Activated CD4-positive, alpha-beta T cell treated with anti-CD3 and anti-CD28 coated beads, Interleukin-2, amount 10 ng/mL, durations not matched to agents 24 days and 14 days (primary cell): ENCODE measurements around the gene IP6K1. TPM values are rescaled to one million over a fixed set of nuclear protein-coding genes. Genes with fewer than 3 reads are reported as not detected.
"Not testable (repeated sequence)": the region's sequence is repeated elsewhere in the genome, so short reads cannot be mapped to it uniquely, and the experiment has no call there.

ENCODE experiments used
- DNase-seq: peaks from one replicate; pipeline ENCODE4 v3.0.0; 2022
- H3K27ac Mint-ChIP-seq: one replicate; pipeline ENCODE4 v1.8.0; 2022; ENCODE audit warnings: mild to moderate bottlenecking, mixed read lengths
- H3K27me3 Mint-ChIP-seq: one replicate; pipeline ENCODE4 v1.8.0; 2022; ENCODE audit warnings: mixed read lengths
- H3K36me3 Mint-ChIP-seq: one replicate; pipeline ENCODE4 v1.8.0; 2022; ENCODE audit warnings: low read depth, mild to moderate bottlenecking, mixed read lengths
- H3K4me1 Mint-ChIP-seq: one replicate; pipeline ENCODE4 v1.8.0; 2021; ENCODE audit warnings: mixed read lengths
- H3K4me3 Mint-ChIP-seq: one replicate; pipeline ENCODE4 v1.8.0; 2022; ENCODE audit warnings: mild to moderate bottlenecking, moderate library complexity, mixed read lengths
- H3K9me3 Mint-ChIP-seq: one replicate; pipeline ENCODE4 v1.8.0; 2021; ENCODE audit warnings: mixed read lengths
- intact Hi-C: fragments of 100-400 bp; cut with micrococcal nuclease; formaldehyde crosslinking; loops from one replicate; pipeline ENCODE4 v1.15.1; 2023
- total RNA-seq: library from RNA; stranded (reverse); gene quantifications from 2 replicates; pipeline ENCODE4 v1.2.3, GENCODE V29; 2022

IP6K1 gene
- total RNA-seq, 1 donor from 2014 or later = 42.2 TPM

- Mint-ChIP-seq H3K27ac (no peak overlapping the region), H3K4me3 (no peak overlapping the region), H3K36me3 (peaks cover 17% of the 10 kb centered on the region), H3K9me3 (no peaks in the 10 kb centered on the region), H3K27me3 (no peaks in the 10 kb centered on the region), H3K4me1 (peaks cover 6% of the 10 kb centered on the region)
- intact Hi-C loops = no loop called here
- DNase-seq = no peak
Observed at GRCh38 chr3:49769286-49769915, 16.9 kb downstream of the IP6K1 start.

GRCh38 chr3:49763981-49764380 is 22.4 kb downstream of the IP6K1 start:
- Mint-ChIP-seq H3K4me1 (no peaks in the 10 kb centered on the region), H3K4me3 (no peak overlapping the region), H3K27ac (no peak overlapping the region), H3K27me3 (no peaks in the 10 kb centered on the region), H3K36me3 (peaks cover 5% of the 10 kb centered on the region), H3K9me3 (no peaks in the 10 kb centered on the region)
- no peak for DNase-seq
- intact Hi-C loops = no loop called here

- no peaks in the 10 kb centered on the region for H3K4me1 Mint-ChIP-seq
- no peaks in the 10 kb centered on the region for H3K9me3 Mint-ChIP-seq
- no peak overlapping the region for H3K4me3 Mint-ChIP-seq
- DNase-seq = no peak
- no peak overlapping the region for H3K27ac Mint-ChIP-seq
- H3K36me3 Mint-ChIP-seq = peaks cover 2% of the 10 kb centered on the region
- intact Hi-C loops = no loop called here
- H3K27me3 Mint-ChIP-seq = no peaks in the 10 kb centered on the region
Observed at GRCh38 chr3:49761661-49762060, 24.7 kb downstream of the IP6K1 start.

- no peak overlapping the region for H3K27ac Mint-ChIP-seq
- H3K4me1 Mint-ChIP-seq = no peaks in the 10 kb centered on the region
- no peak for DNase-seq
- no peaks in the 10 kb centered on the region for H3K27me3 Mint-ChIP-seq
- H3K9me3 Mint-ChIP-seq = no peaks in the 10 kb centered on the region
- no peak overlapping the region for H3K4me3 Mint-ChIP-seq
- peaks cover 1% of the 10 kb centered on the region for H3K36me3 Mint-ChIP-seq
- intact Hi-C loops = no loop called here
Observed at GRCh38 chr3:49759226-49759625, 27.1 kb downstream of the IP6K1 start.

- H3K36me3 Mint-ChIP-seq = peaks cover 5% of the 10 kb centered on the region
- H3K4me1 Mint-ChIP-seq = peaks cover 5% of the 10 kb centered on the region
- no peak for DNase-seq
- H3K27ac Mint-ChIP-seq = no peak overlapping the region
- intact Hi-C loops = no loop called here
- no peaks in the 10 kb centered on the region for H3K9me3 Mint-ChIP-seq
- H3K4me3 Mint-ChIP-seq = no peak overlapping the region
- H3K27me3 Mint-ChIP-seq = no peaks in the 10 kb centered on the region
Observed at GRCh38 chr3:49757197-49757596, 29.1 kb downstream of the IP6K1 start.

GRCh38 chr3:49756036-49756435 is 30.3 kb downstream of the IP6K1 start:
- Mint-ChIP-seq H3K36me3 (peaks cover 5% of the 10 kb centered on the region), H3K27ac (no peak overlapping the region), H3K9me3 (no peaks in the 10 kb centered on the region), H3K27me3 (no peaks in the 10 kb centered on the region), H3K4me1 (peaks cover 5% of the 10 kb centered on the region), H3K4me3 (no peak overlapping the region)
- intact Hi-C loops = no loop called here
- no peak for DNase-seq

- H3K27ac Mint-ChIP-seq = no peak overlapping the region
- no peak for DNase-seq
- peaks cover 9% of the 10 kb centered on the region for H3K36me3 Mint-ChIP-seq
- intact Hi-C loops = no loop called here
- H3K4me1 Mint-ChIP-seq = peaks cover 5% of the 10 kb centered on the region
- no peaks in the 10 kb centered on the region for H3K27me3 Mint-ChIP-seq
- no peaks in the 10 kb centered on the region for H3K9me3 Mint-ChIP-seq
- H3K4me3 Mint-ChIP-seq = no peak overlapping the region
Observed at GRCh38 chr3:49754536-49754935, 31.8 kb downstream of the IP6K1 start.

GRCh38 chr3:49751501-49751900 is 34.8 kb downstream of the IP6K1 start:
- no peak for DNase-seq
- intact Hi-C loops = no loop called here
- H3K27me3 Mint-ChIP-seq = no peaks in the 10 kb centered on the region
- H3K9me3 Mint-ChIP-seq = no peaks in the 10 kb centered on the region
- H3K27ac Mint-ChIP-seq = no peak overlapping the region
- peaks cover 22% of the 10 kb centered on the region for H3K36me3 Mint-ChIP-seq
- no peak overlapping the region for H3K4me3 Mint-ChIP-seq
- peaks cover 7% of the 10 kb centered on the region for H3K4me1 Mint-ChIP-seq

GRCh38 chr3:49750056-49750455 is 36.3 kb downstream of the IP6K1 start:
- H3K27ac Mint-ChIP-seq = no peak overlapping the region
- H3K4me1 Mint-ChIP-seq = peaks cover 7% of the 10 kb centered on the region
- no peaks in the 10 kb centered on the region for H3K27me3 Mint-ChIP-seq
- H3K9me3 Mint-ChIP-seq = no peaks in the 10 kb centered on the region
- intact Hi-C loops = no loop called here
- no peak for DNase-seq
- no peak overlapping the region for H3K4me3 Mint-ChIP-seq
- H3K36me3 Mint-ChIP-seq = peaks cover 27% of the 10 kb centered on the region

- intact Hi-C loops, H3K9me3 Mint-ChIP-seq, H3K27me3 Mint-ChIP-seq, H3K4me3 Mint-ChIP-seq, DNase-seq, H3K27ac Mint-ChIP-seq, H3K4me1 Mint-ChIP-seq: not testable (repeated sequence)
- peaks cover 27% of the 10 kb centered on the region for H3K36me3 Mint-ChIP-seq
Observed at GRCh38 chr3:49748874-49749273, 37.5 kb downstream of the IP6K1 start.

GRCh38 chr3:49747792-49748480 is 38.4 kb downstream of the IP6K1 start:
- no peak overlapping the region for H3K4me3 Mint-ChIP-seq
- no peaks in the 10 kb centered on the region for H3K27me3 Mint-ChIP-seq
- H3K9me3 Mint-ChIP-seq = no peaks in the 10 kb centered on the region
- intact Hi-C loops = no loop called here
- H3K36me3 Mint-ChIP-seq = peaks cover 27% of the 10 kb centered on the region
- H3K27ac Mint-ChIP-seq = no peak overlapping the region
- no peak for DNase-seq
- H3K4me1 Mint-ChIP-seq = peaks cover 2% of the 10 kb centered on the region

- Mint-ChIP-seq H3K4me3 (no peak overlapping the region), H3K4me1 (peaks cover 1% of the 10 kb centered on the region), H3K27ac (no peak overlapping the region), H3K36me3 (peaks cover 26% of the 10 kb centered on the region), H3K27me3 (no peaks in the 10 kb centered on the region), H3K9me3 (no peaks in the 10 kb centered on the region)
- intact Hi-C loops = no loop called here
- DNase-seq = no peak
Observed at GRCh38 chr3:49745986-49746385, 40.4 kb downstream of the IP6K1 start.

GRCh38 chr3:49740427-49740826 is 45.9 kb downstream of the IP6K1 start:
- peaks cover 6% of the 10 kb centered on the region for H3K4me1 Mint-ChIP-seq
- DNase-seq = no peak
- intact Hi-C loops = no loop called here
- no peak overlapping the region for H3K4me3 Mint-ChIP-seq
- no peak overlapping the region for H3K27ac Mint-ChIP-seq
- no peaks in the 10 kb centered on the region for H3K27me3 Mint-ChIP-seq
- H3K36me3 Mint-ChIP-seq = peaks cover 33% of the 10 kb centered on the region
- H3K9me3 Mint-ChIP-seq = no peaks in the 10 kb centered on the region

GRCh38 chr3:49738067-49738713 is 48.2 kb downstream of the IP6K1 start:
- intact Hi-C loops = no loop called here
- H3K36me3 Mint-ChIP-seq = peaks cover 31% of the 10 kb centered on the region
- no peak overlapping the region for H3K4me3 Mint-ChIP-seq
- no peak for DNase-seq
- peaks cover 6% of the 10 kb centered on the region for H3K4me1 Mint-ChIP-seq
- no peaks in the 10 kb centered on the region for H3K27me3 Mint-ChIP-seq
- peak overlapping the region; percentile 28 for H3K27ac Mint-ChIP-seq
- no peaks in the 10 kb centered on the region for H3K9me3 Mint-ChIP-seq
